ENCODE results near the gene ASPHD2.

ASPHD2 gene

DNA sequence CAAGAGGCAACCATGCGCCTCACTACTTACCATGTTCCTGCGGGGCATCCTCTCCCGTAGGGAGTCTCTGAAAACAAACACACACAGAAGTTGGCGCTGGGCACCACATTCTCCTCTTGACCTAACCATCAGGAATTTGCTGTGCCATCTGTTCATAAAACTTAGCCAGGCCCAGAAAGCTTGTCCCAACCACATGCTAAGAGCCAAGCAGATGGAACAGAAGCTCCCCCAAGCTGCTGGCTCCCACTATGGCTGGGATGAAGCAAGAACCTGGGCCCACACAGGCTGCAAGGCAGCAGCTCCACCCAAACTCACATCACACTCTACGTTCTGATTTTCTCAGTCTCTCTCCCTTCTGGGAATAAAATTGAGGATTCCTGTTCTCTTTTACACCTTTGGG lies 37.1 kb downstream of the ASPHD2 start:
- Mint-ChIP-seq H3K27ac (no peak overlapping the region), H3K9me3 (no peaks in the 10 kb centered on the region), H3K4me3 (no peak overlapping the region), H3K36me3 (ENCODE audit: low read depth) (peaks cover 62% of the 10 kb centered on the region), H3K27me3 (ENCODE audit: low read depth) (no peaks in the 10 kb centered on the region), H3K4me1 (peaks cover 15% of the 10 kb centered on the region)
- TF ChIP-seq, protein P1, sequence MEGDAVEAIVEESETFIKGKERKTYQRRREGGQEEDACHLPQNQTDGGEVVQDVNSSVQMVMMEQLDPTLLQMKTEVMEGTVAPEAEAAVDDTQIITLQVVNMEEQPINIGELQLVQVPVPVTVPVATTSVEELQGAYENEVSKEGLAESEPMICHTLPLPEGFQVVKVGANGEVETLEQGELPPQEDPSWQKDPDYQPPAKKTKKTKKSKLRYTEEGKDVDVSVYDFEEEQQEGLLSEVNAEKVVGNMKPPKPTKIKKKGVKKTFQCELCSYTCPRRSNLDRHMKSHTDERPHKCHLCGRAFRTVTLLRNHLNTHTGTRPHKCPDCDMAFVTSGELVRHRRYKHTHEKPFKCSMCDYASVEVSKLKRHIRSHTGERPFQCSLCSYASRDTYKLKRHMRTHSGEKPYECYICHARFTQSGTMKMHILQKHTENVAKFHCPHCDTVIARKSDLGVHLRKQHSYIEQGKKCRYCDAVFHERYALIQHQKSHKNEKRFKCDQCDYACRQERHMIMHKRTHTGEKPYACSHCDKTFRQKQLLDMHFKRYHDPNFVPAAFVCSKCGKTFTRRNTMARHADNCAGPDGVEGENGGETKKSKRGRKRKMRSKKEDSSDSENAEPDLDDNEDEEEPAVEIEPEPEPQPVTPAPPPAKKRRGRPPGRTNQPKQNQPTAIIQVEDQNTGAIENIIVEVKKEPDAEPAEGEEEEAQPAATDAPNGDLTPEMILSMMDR (IDR thresholded peaks at IDR 0.05; ENCODE audit: unreplicated experiment in 3 of 3), result no peak

DNA sequence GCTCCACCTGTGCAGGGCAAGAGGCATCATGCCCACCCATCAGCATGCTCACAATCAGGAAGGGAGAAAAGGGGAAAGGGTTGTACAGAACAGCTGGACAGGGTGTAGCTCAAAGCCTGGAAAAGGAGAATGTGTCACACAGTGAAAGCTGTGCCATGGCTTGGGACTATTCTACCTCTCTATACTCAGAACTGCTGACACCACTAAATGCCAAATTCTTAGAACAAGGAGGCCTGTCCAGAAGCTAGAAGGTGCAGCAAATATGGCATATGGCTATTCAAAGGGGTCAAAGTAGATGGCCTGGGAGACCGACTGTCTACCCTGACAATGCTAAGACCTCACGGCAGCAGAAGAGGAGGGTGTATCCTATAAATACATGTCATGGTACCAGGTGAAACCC lies 41.7 kb downstream of the ASPHD2 start:
- no peaks in the 10 kb centered on the region for H3K9me3 Mint-ChIP-seq
- TF ChIP-seq, protein P1 (IDR thresholded peaks at IDR 0.05; ENCODE audit: unreplicated experiment in 3 of 3), result no peak
- H3K27ac Mint-ChIP-seq, result no peak overlapping the region
- no peaks in the 10 kb centered on the region for H3K27me3 Mint-ChIP-seq (ENCODE audit: low read depth)
- H3K4me1 Mint-ChIP-seq, result no peaks in the 10 kb centered on the region
- peaks cover 56% of the 10 kb centered on the region for H3K36me3 Mint-ChIP-seq (ENCODE audit: low read depth)
- H3K4me3 Mint-ChIP-seq, result no peak overlapping the region

DNA sequence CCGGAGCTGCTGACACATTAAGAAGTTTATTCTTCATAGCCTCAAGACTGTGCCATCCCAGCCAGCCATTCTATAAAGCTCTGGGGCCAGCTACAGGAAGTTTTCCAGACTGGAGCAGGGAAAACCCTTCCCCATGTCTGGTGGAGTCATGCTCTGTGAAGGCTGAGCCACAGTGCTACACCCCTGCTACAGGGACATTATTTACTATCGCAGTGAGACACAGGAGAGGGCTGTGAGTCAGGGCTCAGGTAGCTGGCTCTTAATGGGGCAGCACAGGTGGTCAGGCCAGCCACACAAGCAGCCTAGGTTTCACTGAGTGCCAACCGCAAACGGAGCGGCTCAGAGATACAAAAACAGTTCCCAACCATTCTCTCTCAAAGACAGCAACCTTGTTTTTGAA lies 42.5 kb downstream of the ASPHD2 start:
- H3K36me3 Mint-ChIP-seq (ENCODE audit: low read depth), result peaks cover 53% of the 10 kb centered on the region
- no peaks in the 10 kb centered on the region for H3K27me3 Mint-ChIP-seq (ENCODE audit: low read depth)
- TF ChIP-seq, protein P1 (IDR thresholded peaks at IDR 0.05; ENCODE audit: unreplicated experiment in 3 of 3), result no peak
- no peaks in the 10 kb centered on the region for H3K9me3 Mint-ChIP-seq
- H3K27ac Mint-ChIP-seq, result no peak overlapping the region
- H3K4me1 Mint-ChIP-seq, result no peaks in the 10 kb centered on the region
- no peak overlapping the region for H3K4me3 Mint-ChIP-seq

DNA sequence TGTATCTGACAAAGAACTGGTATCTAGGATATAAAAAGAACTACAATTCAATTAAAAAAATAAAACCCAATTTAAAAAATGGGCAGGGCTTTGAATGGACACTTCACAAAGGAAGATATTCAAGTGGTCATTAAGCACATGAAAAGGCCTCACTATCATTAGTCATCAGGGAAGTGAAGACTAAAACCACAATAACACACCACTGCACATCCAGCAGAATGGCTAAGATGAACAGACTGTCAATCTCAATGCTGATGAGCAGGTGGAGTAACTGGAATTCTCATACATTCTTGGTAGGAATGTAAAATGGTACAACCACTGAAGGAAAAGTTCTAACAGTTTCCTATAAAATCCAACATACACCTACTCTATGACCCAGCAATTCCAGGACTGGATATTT lies 45.6 kb downstream of the ASPHD2 start:
- H3K27ac Mint-ChIP-seq, result no peak overlapping the region
- H3K4me3 Mint-ChIP-seq, result no peak overlapping the region
- peaks cover 15% of the 10 kb centered on the region for H3K4me1 Mint-ChIP-seq
- no peaks in the 10 kb centered on the region for H3K9me3 Mint-ChIP-seq
- no peaks in the 10 kb centered on the region for H3K27me3 Mint-ChIP-seq (ENCODE audit: low read depth)
- TF ChIP-seq, protein P1 (IDR thresholded peaks at IDR 0.05; ENCODE audit: unreplicated experiment in 3 of 3), result no peak
- H3K36me3 Mint-ChIP-seq (ENCODE audit: low read depth), result peaks cover 46% of the 10 kb centered on the region

DNA sequence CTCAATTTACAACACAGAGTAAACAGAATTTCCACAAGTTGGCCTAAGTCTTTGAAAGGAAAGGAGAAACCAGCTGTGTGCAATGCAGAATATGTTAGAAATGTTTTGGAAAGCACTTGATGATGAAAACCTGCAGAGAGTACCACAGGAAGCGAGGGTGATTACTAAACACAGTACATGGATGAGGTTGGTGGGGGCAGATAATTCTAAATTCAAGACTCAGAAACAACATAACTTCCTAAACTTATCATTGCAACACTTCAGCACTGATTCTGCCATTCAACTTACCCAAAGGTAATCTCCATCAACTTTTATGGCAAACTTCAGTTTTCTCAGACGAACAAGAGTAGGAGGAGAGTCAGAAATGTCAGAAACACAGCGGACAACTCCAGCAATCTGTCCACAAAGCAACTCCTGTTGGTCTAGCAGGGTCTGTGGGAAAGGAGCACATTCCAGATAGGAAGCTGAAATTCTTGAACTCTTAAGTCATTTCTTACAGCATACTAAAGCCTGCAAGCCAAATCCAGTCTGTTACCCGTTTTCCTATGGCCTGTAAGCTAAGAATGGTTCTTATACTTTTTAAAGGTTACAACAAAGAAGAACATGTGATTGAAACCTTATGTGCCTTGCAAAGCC lies 47.8 kb downstream of the ASPHD2 start:
- peaks cover 41% of the 10 kb centered on the region for H3K36me3 Mint-ChIP-seq (ENCODE audit: low read depth)
- H3K27ac Mint-ChIP-seq, result peak overlapping the region in 1 of 3 experiments; percentile 37
- H3K27me3 Mint-ChIP-seq (ENCODE audit: low read depth), result no peaks in the 10 kb centered on the region
- H3K4me3 Mint-ChIP-seq, result no peak overlapping the region
- no peaks in the 10 kb centered on the region for H3K9me3 Mint-ChIP-seq
- TF ChIP-seq, protein P1 (IDR thresholded peaks at IDR 0.05; ENCODE audit: unreplicated experiment in 3 of 3), result no peak
- H3K4me1 Mint-ChIP-seq, result peaks cover 33% of the 10 kb centered on the region

DNA sequence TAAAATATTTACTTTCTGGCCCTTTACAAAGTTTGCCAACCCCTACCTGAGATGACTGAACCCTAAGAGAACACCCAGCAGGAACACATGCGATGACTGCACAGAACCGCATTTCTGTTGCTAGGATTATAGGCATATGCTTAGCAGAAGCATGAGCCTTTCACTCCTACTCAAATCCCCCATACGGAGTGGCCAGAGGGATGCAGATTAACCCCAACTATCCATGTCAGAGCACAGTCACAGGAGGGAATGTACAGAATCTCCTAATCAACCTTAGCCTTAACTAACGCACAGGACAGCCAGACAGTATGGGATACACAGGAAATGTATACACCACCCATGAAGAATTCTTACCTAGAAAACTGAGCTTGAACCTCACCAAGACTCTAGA lies 48.3 kb downstream of the ASPHD2 start:
- TF ChIP-seq, protein P1 (IDR thresholded peaks at IDR 0.05; ENCODE audit: unreplicated experiment in 3 of 3), result no peak
- Mint-ChIP-seq H3K36me3 (ENCODE audit: low read depth) (peaks cover 42% of the 10 kb centered on the region), H3K27me3 (ENCODE audit: low read depth) (no peaks in the 10 kb centered on the region), H3K4me1 (peaks cover 38% of the 10 kb centered on the region), H3K4me3 (no peak overlapping the region), H3K27ac (peak overlapping the region in 1 of 3 experiments; percentile 37), H3K9me3 (no peaks in the 10 kb centered on the region)

All from nephron (organoid).